ENCODE data around the gene KRT36. TPM values are rescaled to one million over a fixed set of nuclear protein-coding genes. Genes with fewer than 3 reads are reported as not detected.

KRT36 gene
- polyA plus RNA-seq, 1 donor (not counting 4 experiments of a cell fraction or from before 2014, with no cell fraction given): not detected

DNA sequence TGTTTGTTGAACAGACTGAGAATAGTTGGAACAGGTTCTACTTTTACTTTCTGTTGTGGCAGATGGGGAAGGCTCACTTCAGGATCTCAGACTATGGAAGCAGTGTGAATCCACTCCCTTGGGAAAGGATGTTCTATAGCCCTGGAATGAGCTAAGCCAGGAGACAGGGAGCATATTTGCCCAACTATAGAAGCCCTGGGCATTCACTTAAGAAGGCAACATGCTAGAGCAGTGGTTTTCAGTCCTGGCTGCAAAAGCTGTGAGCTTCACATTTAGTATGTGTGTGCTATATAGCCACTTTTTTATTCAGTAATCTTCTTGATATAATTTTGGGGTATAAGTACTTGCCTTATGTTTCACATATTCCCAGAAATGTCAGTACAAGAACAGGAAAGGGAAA is 21.4 kb downstream of the KRT36 start:
- Histone ChIP-seq H3K4me1 (ENCODE audit: control insufficient read depth, extremely low read depth, insufficient read depth, low read length) (peaks cover 16% of the 10 kb centered on the region), H3K36me3 (ENCODE audit: control insufficient read depth in 2 of 2, extremely low read depth in 1 of 2, insufficient read depth in 2 of 2, low read length in 2 of 2) (no peaks in the 10 kb centered on the region), H3K4me2 (ENCODE audit: control insufficient read depth, extremely low read depth, insufficient read depth, low read depth, low read length) (no peak overlapping the region), H4K20me1 (ENCODE audit: control insufficient read depth, extremely low read depth, insufficient read depth, low read length) (no peaks in the 10 kb centered on the region), H3K27ac (ENCODE audit: control insufficient read depth, insufficient read depth, low read length) (no peak overlapping the region), H2AFZ (ENCODE audit: control insufficient read depth, low read length) (no peak overlapping the region), H3K4me3 (ENCODE audit: control insufficient read depth in 2 of 3, extremely low read depth in 1 of 3, insufficient read depth in 2 of 3, low read depth in 1 of 3, low read length in 3 of 3) (no peak overlapping the region), H3K9me3 (ENCODE audit: control insufficient read depth, low read depth, low read length) (peaks cover 3% of the 10 kb centered on the region), H3K9ac (ENCODE audit: control insufficient read depth, extremely low read depth, insufficient read depth, low read length) (no peak overlapping the region), H3K79me2 (ENCODE audit: control insufficient read depth, insufficient read depth, low read length) (no peaks in the 10 kb centered on the region), H3K9me1 (ENCODE audit: control insufficient read depth, extremely low read depth, insufficient read depth, low read length) (no peaks in the 10 kb centered on the region), H3K27me3 (ENCODE audit: control insufficient read depth, extremely low read depth, insufficient read depth, low read length) (no peaks in the 10 kb centered on the region)
- DNase-seq (ENCODE audit: low read depth, low spot score) (no peak), FAIRE-seq (no peak)
- TF ChIP-seq, protein P1, sequence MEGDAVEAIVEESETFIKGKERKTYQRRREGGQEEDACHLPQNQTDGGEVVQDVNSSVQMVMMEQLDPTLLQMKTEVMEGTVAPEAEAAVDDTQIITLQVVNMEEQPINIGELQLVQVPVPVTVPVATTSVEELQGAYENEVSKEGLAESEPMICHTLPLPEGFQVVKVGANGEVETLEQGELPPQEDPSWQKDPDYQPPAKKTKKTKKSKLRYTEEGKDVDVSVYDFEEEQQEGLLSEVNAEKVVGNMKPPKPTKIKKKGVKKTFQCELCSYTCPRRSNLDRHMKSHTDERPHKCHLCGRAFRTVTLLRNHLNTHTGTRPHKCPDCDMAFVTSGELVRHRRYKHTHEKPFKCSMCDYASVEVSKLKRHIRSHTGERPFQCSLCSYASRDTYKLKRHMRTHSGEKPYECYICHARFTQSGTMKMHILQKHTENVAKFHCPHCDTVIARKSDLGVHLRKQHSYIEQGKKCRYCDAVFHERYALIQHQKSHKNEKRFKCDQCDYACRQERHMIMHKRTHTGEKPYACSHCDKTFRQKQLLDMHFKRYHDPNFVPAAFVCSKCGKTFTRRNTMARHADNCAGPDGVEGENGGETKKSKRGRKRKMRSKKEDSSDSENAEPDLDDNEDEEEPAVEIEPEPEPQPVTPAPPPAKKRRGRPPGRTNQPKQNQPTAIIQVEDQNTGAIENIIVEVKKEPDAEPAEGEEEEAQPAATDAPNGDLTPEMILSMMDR (optimal IDR thresholded peaks at IDR 0.05 in 1 of 3, IDR thresholded peaks at IDR 0.05 in 1 of 3, conservative IDR thresholded peaks at IDR 0.05 in 1 of 3; ENCODE audit: extremely low read depth in 1 of 3, insufficient read depth in 2 of 3, low read length in 3 of 3): no peak
- no peak for TF ChIP-seq EZH2 (IDR thresholded peaks at IDR 0.05; ENCODE audit: low read length)
- dilution Hi-C loops (cut with MboI; ENCODE audit: extremely low pct_ligation_motif_present, low sequenced_read_pairs): no loop called here

- Histone ChIP-seq H3K36me3 (ENCODE audit: control insufficient read depth in 2 of 2, extremely low read depth in 1 of 2, insufficient read depth in 2 of 2, low read length in 2 of 2) (no peaks in the 10 kb centered on the region), H3K9me3 (ENCODE audit: control insufficient read depth, low read depth, low read length) (peaks cover 3% of the 10 kb centered on the region), H3K4me2 (ENCODE audit: control insufficient read depth, extremely low read depth, insufficient read depth, low read depth, low read length) (no peak overlapping the region), H3K79me2 (ENCODE audit: control insufficient read depth, insufficient read depth, low read length) (no peaks in the 10 kb centered on the region), H3K9ac (ENCODE audit: control insufficient read depth, extremely low read depth, insufficient read depth, low read length) (no peak overlapping the region), H2AFZ (ENCODE audit: control insufficient read depth, low read length) (no peak overlapping the region), H3K27me3 (ENCODE audit: control insufficient read depth, extremely low read depth, insufficient read depth, low read length) (no peaks in the 10 kb centered on the region), H4K20me1 (ENCODE audit: control insufficient read depth, extremely low read depth, insufficient read depth, low read length) (no peaks in the 10 kb centered on the region), H3K9me1 (ENCODE audit: control insufficient read depth, extremely low read depth, insufficient read depth, low read length) (no peaks in the 10 kb centered on the region), H3K4me3 (ENCODE audit: control insufficient read depth in 2 of 3, extremely low read depth in 1 of 3, insufficient read depth in 2 of 3, low read depth in 1 of 3, low read length in 3 of 3) (no peak overlapping the region), H3K4me1 (ENCODE audit: control insufficient read depth, extremely low read depth, insufficient read depth, low read length) (peaks cover 16% of the 10 kb centered on the region), H3K27ac (ENCODE audit: control insufficient read depth, insufficient read depth, low read length) (no peak overlapping the region)
- dilution Hi-C loops (cut with MboI; ENCODE audit: extremely low pct_ligation_motif_present, low sequenced_read_pairs): no loop called here
- DNase-seq (ENCODE audit: low read depth, low spot score): no peak
- FAIRE-seq: no peak
- no peak for TF ChIP-seq EZH2 (IDR thresholded peaks at IDR 0.05; ENCODE audit: low read length)
- TF ChIP-seq, protein P1 (optimal IDR thresholded peaks at IDR 0.05 in 1 of 3, IDR thresholded peaks at IDR 0.05 in 1 of 3, conservative IDR thresholded peaks at IDR 0.05 in 1 of 3; ENCODE audit: extremely low read depth in 1 of 3, insufficient read depth in 2 of 3, low read length in 3 of 3): no peak
These were observed 22.1 kb downstream of the KRT36 start for GRCh38 chr17:41467561-41467960.
